Natural killer cell treated with Interleukin-12 subunit alpha and Interleukin-12 subunit beta and Interleukin-15 and Interleukin-18, amount 100 ng/mL, for 72 hours (primary cell): Measurements from ENCODE around the gene CCDC159. TPM values are rescaled to one million over a fixed set of nuclear protein-coding genes. Genes with fewer than 3 reads are reported as not detected.
A peak's percentile ranks its signal among the peaks of the same experiment; 100 is the strongest.
"Not testable (repeated sequence)": the region's sequence is repeated elsewhere in the genome, so short reads cannot be mapped to it uniquely, and the experiment has no call there.

Source experiments
- ATAC-seq, 2 donors: fragments of 150-1000 bp; cut with Tn5 transposase in 1 of 2; sonication (Bioruptor Pico), chemical (Tn5 transposase) in 1 of 2; 2 replicates each; pipeline ENCODE4 v1.10.0; 2021
- DNase-seq: peaks from one replicate; pipeline ENCODE4 v3.0.0; 2022; ENCODE audit warnings: low spot score
- H3K27ac Mint-ChIP-seq, 2 donors: 1 replicate in 1 of 2; 2 replicates in 1 of 2; pipeline ENCODE4 v1.8.0; 2022; ENCODE audit warnings: mixed read lengths in 2 of 2, mild to moderate bottlenecking in 1 of 2, moderate library complexity in 1 of 2
- H3K27me3 Mint-ChIP-seq, 2 donors: 1 replicate in 1 of 2; 2 replicates in 1 of 2; pipeline ENCODE4 v1.8.0; 2022; ENCODE audit warnings: mixed read lengths in 2 of 2
- H3K36me3 Mint-ChIP-seq: one replicate; pipeline ENCODE4 v1.8.0; 2022; ENCODE audit warnings: mixed read lengths
- H3K4me1 Mint-ChIP-seq, 2 donors: 1 replicate in 1 of 2; 2 replicates in 1 of 2; pipeline ENCODE4 v1.8.0; 2022; ENCODE audit warnings: low read depth in 2 of 2, mixed read lengths in 2 of 2, mild to moderate bottlenecking in 1 of 2
- H3K4me3 Mint-ChIP-seq: one replicate; pipeline ENCODE4 v1.8.0; 2022; ENCODE audit warnings: mixed read lengths
- H3K9me3 Mint-ChIP-seq: 2 replicates; pipeline ENCODE4 v1.8.0; 2022; ENCODE audit warnings: mixed read lengths
- total RNA-seq, 2 donors: library from RNA; stranded (reverse); gene quantifications; one replicate each; pipeline ENCODE4 v1.2.3, GENCODE V29; 2022

CCDC159 gene
- total RNA-seq, 2 donors from 2014 or later: 26.5 to 37.8 TPM

DNA sequence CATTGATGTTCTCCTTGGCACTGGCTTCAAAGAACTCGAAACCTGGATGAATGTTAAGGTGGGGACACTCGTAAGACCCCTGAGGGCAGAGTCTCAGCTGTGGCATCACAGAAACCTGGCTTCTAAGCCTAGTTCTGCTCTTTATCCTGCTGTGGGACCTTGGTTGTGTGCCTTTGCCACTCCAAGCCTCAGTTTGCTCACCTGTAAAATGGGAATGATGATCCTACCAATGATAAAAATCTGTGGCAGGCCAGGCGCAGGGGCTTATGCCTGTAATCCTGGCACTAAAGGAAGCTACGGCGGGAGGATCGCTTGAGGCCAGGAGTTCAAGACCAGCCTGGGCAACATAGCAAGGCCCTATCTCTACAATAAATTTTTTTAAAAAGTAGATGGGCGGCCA is 20.8 kb upstream of the CCDC159 start:
- H3K9me3 Mint-ChIP-seq: no peaks in the 10 kb centered on the region
- H3K4me3 Mint-ChIP-seq: no peak overlapping the region

DNA sequence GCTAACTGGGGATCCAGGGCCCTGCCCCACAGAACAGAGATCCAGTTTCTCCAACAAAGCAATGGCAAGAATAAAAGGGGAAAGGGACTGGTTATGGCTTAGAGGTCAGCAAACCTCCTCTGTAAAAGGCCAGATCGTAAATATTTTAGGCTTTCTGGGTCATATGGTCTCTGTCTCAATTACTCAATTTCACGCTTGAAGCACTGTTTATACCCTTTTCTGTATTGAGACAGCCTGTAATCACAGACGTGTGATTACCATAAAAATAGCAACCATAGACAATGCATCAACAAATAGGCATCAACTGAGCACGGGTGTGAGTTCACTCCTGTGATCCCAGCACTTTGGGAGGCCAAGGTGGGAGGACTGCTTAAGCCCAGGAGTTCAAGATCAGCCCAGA is 16.2 kb upstream of the CCDC159 start:
- H3K9me3 Mint-ChIP-seq: no peaks in the 10 kb centered on the region
- no peaks in the 10 kb centered on the region for H3K27me3 Mint-ChIP-seq
- H3K36me3 Mint-ChIP-seq: no peaks in the 10 kb centered on the region
- ATAC-seq (no peak), DNase-seq (no peak)
- H3K4me1 Mint-ChIP-seq: peaks cover 0 to 3% of the 10 kb centered on the region in 2 donors
- no peak overlapping the region for H3K4me3 Mint-ChIP-seq
- H3K27ac Mint-ChIP-seq: peak overlapping the region in 1 of 2 donors; percentile 56

More for the DNA sequence above, 20.8 kb upstream of the CCDC159 start:
- Mint-ChIP-seq H3K4me1 (peaks cover 35 to 37% of the 10 kb centered on the region in 2 donors), H3K27me3 (no peaks in the 10 kb centered on the region), H3K27ac (peak overlapping the region in 1 of 2 donors; percentile 68), H3K36me3 (no peaks in the 10 kb centered on the region)
- DNase-seq: no peak
- no peak for ATAC-seq

DNA sequence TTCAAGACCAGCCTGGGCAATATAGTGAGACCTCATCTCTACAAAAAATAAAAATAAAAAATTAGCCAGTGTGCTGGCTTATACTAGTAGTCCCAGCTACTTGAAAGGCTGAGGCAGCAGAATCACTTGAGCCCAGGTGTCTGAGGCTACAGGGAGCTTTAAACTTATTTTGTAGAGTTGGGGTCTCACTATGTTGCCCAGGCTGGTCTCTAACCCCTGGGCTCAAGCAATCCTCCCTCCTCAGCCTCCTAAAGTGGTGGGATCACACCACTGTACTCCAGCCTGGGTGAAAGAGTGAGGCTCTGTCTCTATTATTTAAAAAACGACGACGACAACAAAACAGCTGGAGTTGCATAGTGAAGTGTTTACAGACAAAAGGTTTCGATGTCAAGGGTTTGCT is 14.8 kb upstream of the CCDC159 start:
- H3K36me3 Mint-ChIP-seq: no peaks in the 10 kb centered on the region
- no peaks in the 10 kb centered on the region for H3K27me3 Mint-ChIP-seq
- no peak for DNase-seq
- no peaks in the 10 kb centered on the region for H3K9me3 Mint-ChIP-seq
- H3K4me3 Mint-ChIP-seq: no peak overlapping the region
- H3K27ac Mint-ChIP-seq: no peak overlapping the region
- ATAC-seq: no peak
- H3K4me1 Mint-ChIP-seq: peaks cover 0 to 3% of the 10 kb centered on the region in 2 donors

DNA sequence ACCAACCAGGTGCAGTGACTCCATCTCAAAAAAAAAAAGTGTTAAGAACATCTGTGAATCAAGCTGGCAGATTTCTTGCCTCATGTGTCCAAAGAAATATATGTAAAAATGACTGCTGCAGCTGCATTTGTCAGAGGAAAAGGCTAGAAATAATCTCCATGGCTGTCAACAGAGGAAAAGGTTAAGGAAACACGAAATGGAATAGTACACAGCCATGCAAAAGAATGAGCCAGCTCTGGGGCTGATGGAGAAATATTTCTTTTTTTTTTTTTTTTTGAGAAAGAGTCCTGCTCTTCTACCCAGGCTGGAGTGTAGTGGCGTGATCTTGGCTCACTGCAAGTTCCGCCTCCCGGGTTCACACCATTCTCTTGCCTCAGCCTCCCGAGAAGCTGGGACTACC is 13.5 kb upstream of the CCDC159 start:
- Mint-ChIP-seq H3K36me3 (no peaks in the 10 kb centered on the region), H3K27me3 (no peaks in the 10 kb centered on the region), H3K9me3 (no peaks in the 10 kb centered on the region), H3K4me3 (no peak overlapping the region), H3K4me1 (peaks cover 5 to 10% of the 10 kb centered on the region in 2 donors), H3K27ac (no peak overlapping the region)
- ATAC-seq (no peak), DNase-seq (no peak)

DNA sequence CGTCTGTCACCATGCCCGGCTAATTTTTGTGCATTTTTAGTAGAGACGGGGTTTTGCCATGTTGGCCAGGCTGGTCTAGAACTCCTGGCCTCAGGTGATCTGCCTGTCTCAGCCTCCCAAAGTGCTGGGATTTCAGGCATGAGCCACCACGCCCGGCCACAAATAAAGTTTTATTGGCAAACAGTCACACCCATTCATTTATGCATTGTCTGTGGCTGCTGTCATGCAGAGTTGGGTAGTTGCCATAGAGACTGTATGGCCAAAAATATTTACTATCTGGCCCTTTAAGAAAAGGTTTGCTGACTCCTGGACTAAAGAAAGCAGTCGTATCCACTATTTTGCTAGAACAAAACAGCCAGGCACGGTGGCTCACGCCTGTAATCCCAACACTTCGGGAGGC is 12.5 kb upstream of the CCDC159 start:
- not testable (repeated sequence) for DNase-seq, ATAC-seq, H3K36me3 Mint-ChIP-seq, H3K9me3 Mint-ChIP-seq, H3K4me3 Mint-ChIP-seq, H3K27me3 Mint-ChIP-seq, H3K27ac Mint-ChIP-seq
- H3K4me1 Mint-ChIP-seq: peaks cover 9 to 15% of the 10 kb centered on the region in 2 donors

DNA sequence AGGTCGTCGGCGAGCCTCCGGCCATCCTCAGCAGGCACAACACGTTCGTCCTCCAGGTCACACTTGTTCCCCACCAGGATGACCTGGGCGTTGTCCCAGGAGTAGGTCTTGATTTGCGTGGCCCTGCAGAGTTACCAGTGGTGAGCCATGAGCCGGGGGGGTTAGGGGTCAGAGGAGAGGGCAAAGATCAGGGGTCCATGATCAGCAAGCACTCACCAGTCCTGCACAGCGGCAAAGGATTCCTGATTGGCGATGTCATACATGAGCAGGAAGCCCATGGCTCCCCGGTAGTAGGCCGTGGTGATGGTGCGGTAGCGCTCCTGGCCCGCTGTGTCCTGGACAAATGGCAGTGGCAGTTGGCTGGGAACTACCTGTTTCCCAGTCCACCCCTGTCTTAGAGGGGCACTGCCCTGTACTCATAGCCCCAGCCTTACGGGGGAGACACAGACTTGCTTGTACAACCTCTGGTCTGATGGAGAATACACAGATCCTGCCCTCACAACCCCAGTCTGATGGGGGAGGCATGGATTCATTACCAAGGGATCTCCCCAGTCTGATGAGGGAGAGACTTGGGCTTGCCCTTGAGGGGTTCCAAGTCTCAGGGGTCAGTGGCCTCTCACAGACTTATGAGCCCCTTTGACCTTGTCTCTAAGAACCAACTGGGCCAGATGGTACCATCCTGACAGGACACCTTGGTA is 10.7 kb upstream of the CCDC159 start:
- Mint-ChIP-seq H3K27me3 (no peaks in the 10 kb centered on the region), H3K9me3 (no peaks in the 10 kb centered on the region), H3K4me1 (peaks cover 10 to 19% of the 10 kb centered on the region in 2 donors), H3K36me3 (no peaks in the 10 kb centered on the region), H3K27ac (no peak overlapping the region), H3K4me3 (no peak overlapping the region)
- no peak for ATAC-seq
- DNase-seq: no peak

DNA sequence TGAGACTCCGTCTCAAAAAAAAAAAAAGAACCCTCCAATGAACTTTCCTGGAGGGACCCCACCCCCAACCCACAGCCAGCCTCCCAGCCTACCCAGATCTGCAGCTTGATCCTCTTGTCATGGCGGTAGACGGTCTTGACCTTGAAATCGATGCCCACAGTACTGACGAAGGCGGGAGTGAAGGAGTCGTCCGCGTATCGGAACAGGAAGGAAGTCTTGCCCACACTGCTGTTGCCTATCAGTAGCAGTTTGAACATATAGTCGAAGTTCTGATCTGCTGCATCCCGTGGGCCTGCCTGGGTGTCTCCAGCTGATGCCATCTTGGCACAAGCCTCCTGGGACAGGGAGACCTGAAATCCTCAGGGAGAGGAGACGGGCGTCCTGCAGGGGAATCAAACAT is 9.2 kb upstream of the CCDC159 start:
- Mint-ChIP-seq H3K4me1 (peaks cover 10 to 19% of the 10 kb centered on the region in 2 donors), H3K27me3 (no peaks in the 10 kb centered on the region), H3K9me3 (no peaks in the 10 kb centered on the region), H3K4me3 (peak overlapping the region; percentile 68), H3K27ac (peak overlapping the region in 1 of 2 donors; percentile 51), H3K36me3 (no peaks in the 10 kb centered on the region)
- peak; percentile 43 to 55 for ATAC-seq
- DNase-seq: no peak

DNA sequence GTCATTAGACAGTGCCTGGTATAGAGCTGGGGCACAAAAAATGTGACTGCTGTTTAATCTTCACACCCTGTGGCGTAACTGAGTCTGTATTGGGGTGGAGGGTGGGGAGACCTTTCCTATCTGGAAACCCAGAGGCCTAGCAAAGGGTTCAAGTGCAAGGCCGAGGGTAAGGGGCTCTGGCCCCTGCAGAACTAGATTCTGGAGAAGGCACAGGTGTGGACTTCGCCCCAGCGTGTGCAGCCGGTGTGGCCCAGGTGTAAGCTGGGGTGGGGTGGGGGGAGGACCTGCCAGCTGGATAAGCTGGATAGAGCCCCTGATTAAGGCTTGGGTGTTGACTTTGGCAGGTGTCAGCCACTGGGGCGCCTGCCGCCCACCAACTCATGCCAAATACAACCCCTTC is 8.2 kb upstream of the CCDC159 start:
- no peak for ATAC-seq
- Mint-ChIP-seq H3K4me3 (peak overlapping the region; percentile 52), H3K27ac (peak overlapping the region in 1 of 2 donors; percentile 58), H3K27me3 (no peaks in the 10 kb centered on the region), H3K4me1 (peaks cover 10 to 19% of the 10 kb centered on the region in 2 donors), H3K9me3 (no peaks in the 10 kb centered on the region), H3K36me3 (no peaks in the 10 kb centered on the region)
- no peak for DNase-seq

DNA sequence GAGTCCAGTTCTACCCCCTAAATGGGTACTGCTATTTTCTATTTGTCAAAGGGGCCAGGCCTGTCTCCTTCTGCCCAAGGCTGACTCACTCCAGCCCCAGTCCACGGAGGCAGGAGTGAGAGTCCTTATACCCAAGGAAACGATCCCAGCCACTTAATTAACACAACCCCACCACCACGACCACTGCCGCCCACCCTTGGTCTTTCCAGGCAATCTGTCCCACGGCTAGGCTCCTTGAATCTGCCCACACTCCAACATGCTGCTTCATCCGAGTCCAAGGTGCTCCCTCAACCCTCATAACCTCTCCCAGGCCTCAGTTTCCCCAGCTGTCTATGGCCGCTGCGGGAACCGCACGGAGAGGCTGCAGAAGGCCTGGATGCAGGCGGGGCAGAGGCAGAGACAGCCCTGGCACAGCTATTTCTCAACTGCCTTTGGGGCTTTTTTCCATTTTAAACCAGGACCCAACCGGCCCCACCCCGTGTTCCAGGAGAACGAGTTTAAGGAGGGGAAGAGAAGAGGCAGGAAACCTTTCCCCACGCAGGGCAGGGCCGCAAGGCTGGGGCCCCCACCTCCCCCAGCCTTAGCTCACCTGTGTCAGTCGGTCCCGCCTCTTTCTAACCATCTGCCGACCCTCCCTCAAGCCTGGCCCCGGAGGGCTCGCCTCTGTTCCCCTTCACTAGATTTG is 7.6 kb upstream of the CCDC159 start:
- Mint-ChIP-seq H3K4me1 (peaks cover 10 to 19% of the 10 kb centered on the region in 2 donors), H3K36me3 (no peaks in the 10 kb centered on the region), H3K27ac (peak overlapping the region in 1 of 2 donors; percentile 63), H3K4me3 (peak overlapping the region; percentile 74), H3K9me3 (no peaks in the 10 kb centered on the region), H3K27me3 (no peaks in the 10 kb centered on the region)
- DNase-seq (no peak), ATAC-seq (no peak)

DNA sequence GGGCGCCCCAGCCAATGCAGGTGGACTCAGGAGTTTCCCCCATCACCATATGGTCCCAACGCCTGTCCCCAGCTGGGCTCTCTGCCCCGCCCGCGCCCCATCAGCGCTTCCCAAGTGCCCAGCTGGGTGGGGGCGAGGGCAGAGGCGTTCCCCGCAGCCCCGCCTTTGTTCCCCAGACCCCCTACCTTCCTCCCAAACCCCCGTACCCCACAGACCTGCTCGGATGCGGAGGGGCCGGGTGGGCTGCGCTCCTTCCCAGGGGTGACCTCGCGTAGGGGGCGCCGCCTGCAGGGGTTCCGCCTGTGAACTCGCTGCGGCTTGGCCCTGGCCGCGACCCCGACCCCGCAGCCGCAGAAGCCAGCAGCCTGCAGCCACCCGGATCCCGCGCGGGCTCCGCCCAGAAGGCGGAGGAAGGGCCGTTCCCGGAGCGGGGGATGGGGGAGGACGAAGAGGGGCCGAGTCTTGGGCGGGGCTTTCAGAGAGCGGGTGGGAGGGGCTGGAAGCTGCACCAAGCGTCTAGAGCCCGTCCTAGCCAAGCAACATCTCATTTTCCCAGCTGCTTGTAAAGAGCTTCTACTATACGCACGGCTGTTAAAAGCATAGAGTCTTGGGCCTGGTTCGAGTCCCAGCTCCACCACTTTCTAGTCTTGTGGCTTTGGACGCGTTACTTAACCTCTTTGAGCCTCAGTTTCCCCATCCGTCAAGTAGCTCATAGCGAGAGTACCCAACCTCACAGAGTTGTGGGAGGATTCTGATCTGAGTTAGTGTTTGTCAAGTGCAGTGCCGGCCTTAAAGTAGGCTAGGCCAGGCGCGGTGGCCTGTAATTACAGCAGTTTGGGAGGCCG is 6.8 kb upstream of the CCDC159 start, which contains the start of gene RAB3D:
Gene RAB3D, minus strand, starts transcription at position 404 of the 845 bp plus-strand sequence. CDS start 2,258 bp downstream, outside the sequence.
- DNase-seq (peak; percentile 93), ATAC-seq (peak; percentile 98 to 99)
- peak within 1 kb of the TSS in 1 of 2 donors; percentile 63 for H3K27ac Mint-ChIP-seq
- H3K27me3 Mint-ChIP-seq: no peaks in the 10 kb centered on the region
- H3K4me3 Mint-ChIP-seq: peak within 1 kb of the TSS; percentile 74
- no peaks in the 10 kb centered on the region for H3K36me3 Mint-ChIP-seq
- H3K4me1 Mint-ChIP-seq: peaks cover 13 to 22% of the 10 kb centered on the region in 2 donors
- no peaks in the 10 kb centered on the region for H3K9me3 Mint-ChIP-seq

DNA sequence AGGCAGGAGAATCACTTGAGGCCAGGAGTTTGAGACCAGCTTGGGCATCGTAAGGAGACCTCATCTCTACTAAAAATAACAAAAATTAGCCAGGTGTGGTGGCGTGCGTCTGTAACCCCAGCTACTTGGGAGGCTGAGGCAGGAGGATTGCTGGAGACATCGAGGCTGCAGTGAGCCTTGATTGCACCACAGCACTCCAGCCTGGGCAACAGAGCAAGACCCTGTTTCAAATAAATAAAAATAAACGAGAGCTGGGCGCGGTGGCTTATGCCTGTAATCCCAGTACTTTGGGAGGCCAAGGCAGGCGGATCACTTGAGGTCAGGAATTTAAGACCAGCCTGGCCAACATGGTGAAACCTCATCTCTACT is 6.2 kb upstream of the CCDC159 start:
- not testable (repeated sequence) for DNase-seq, ATAC-seq, H3K9me3 Mint-ChIP-seq, H3K36me3 Mint-ChIP-seq, H3K27ac Mint-ChIP-seq, H3K27me3 Mint-ChIP-seq
- Mint-ChIP-seq H3K4me1 (peaks cover 15 to 24% of the 10 kb centered on the region in 2 donors), H3K4me3 (peak overlapping the region; percentile 74)

DNA sequence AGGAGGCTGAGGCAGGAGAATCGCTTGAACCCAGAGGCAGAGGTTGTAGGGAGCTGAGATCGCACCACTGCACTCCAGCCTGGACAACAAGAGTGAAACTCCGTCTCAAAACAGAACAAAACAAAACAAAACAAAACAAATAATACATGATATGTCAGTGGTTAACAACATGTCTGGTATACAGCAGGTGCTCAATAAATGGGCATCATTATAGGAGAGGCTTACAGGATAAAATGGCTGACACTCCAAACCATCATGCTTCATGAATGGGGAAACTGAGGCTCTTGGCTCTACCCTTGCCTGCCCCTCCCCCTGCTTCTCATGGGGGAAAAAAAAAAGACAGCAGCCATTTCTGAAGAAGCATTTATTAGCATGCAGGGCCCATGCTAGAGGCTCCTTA is 3.9 kb upstream of the CCDC159 start:
- no peaks in the 10 kb centered on the region for H3K27me3 Mint-ChIP-seq
- H3K4me3 Mint-ChIP-seq: no peak overlapping the region
- no peak overlapping the region for H3K27ac Mint-ChIP-seq
- ATAC-seq (no peak), DNase-seq (no peak)
- no peaks in the 10 kb centered on the region for H3K9me3 Mint-ChIP-seq
- H3K4me1 Mint-ChIP-seq: peaks cover 31 to 39% of the 10 kb centered on the region in 2 donors
- H3K36me3 Mint-ChIP-seq: no peaks in the 10 kb centered on the region

DNA sequence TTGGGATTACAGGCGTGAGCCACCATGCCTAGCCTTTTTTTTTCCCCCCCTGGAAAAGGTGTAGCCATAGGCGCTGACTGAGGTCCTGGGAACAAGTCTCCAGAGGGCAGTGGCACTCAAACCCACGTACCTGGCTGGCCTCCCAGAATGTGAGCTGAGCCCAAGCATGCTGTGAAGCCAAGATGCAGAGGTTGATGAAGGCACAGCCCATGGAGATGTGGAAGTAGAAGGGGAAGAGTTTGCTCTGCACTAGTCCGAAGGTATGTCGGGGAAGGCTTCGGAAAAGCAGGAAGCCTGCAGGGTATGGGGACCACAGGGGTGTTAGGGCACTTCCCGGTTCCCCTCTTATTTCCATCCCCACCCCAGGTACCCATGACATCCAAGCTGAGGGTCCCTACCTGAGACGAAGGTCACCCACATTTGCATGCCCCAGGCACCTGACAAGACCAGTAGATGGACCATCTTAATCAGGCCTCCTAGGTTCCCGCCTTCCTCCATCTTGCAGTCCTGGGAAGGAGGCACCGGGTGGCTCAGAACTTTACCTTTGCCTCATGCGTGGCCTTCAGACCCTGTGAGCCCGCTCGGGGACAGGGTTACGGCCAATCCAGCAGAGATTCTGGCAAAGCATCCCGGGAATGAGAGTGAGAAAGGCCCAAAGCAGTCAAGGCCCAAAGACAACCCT is 1.1 kb upstream of the CCDC159 start:
- Mint-ChIP-seq H3K36me3 (no peaks in the 10 kb centered on the region), H3K9me3 (no peaks in the 10 kb centered on the region)
- ATAC-seq: no peak

More for the DNA sequence above, 1.1 kb upstream of the CCDC159 start:
- DNase-seq: no peak
- H3K4me3 Mint-ChIP-seq: peak overlapping the region; percentile 97
- peak overlapping the region; percentile 93 to 99 for H3K27ac Mint-ChIP-seq
- peaks cover 24 to 26% of the 10 kb centered on the region in 2 donors for H3K4me1 Mint-ChIP-seq
- H3K27me3 Mint-ChIP-seq: no peaks in the 10 kb centered on the region
